Stimulated activated naive CD8-positive, alpha-beta T cell treated with anti-CD3 and anti-CD28 coated beads, Interleukin-15, Interleukin-2, amounts not matched to agents 100 ng/mL and 50 ng/mL, for 24 hours (primary cell): ENCODE data around the gene ZFAND6.
A peak's percentile ranks its signal among the peaks of the same experiment; 100 is the strongest.
"Not testable (repeated sequence)": the region's sequence is repeated elsewhere in the genome, so short reads cannot be mapped to it uniquely, and the experiment has no call there.

Experiments used
- H3K27ac Mint-ChIP-seq: one replicate; pipeline ENCODE4 v1.8.0; 2021; ENCODE audit warnings: mild to moderate bottlenecking, mixed read lengths
- H3K27me3 Mint-ChIP-seq: one replicate; pipeline ENCODE4 v1.8.0; 2021; ENCODE audit warnings: mixed read lengths
- H3K36me3 Mint-ChIP-seq: one replicate; pipeline ENCODE4 v1.8.0; 2021; ENCODE audit warnings: low read depth, mixed read lengths
- H3K4me1 Mint-ChIP-seq: one replicate; pipeline ENCODE4 v1.8.0; 2021; ENCODE audit warnings: low read depth, mixed read lengths
- H3K4me3 Mint-ChIP-seq: one replicate; pipeline ENCODE4 v1.8.0; 2021; ENCODE audit warnings: mild to moderate bottlenecking, mixed read lengths
- H3K9me3 Mint-ChIP-seq: one replicate; pipeline ENCODE4 v1.8.0; 2021; ENCODE audit warnings: mixed read lengths

The ZFAND6 gene

DNA sequence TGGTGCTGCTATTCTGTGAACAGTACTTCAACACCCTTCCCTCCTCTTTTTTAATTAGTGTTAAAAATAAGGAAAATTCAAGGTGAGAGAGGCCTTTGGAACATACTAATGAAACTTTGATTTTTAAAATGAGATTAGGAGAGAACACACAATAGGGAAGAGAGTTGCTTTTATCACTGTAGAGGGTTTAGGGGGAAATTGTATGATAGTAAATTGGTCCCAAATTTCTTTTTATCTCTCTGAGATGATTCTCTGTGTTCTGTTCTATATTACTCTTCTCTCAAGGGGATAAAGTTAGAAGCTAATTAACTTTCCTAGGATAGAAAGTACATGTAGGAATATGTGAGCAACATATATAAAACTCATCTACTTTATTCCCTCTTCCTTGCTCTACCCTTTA is 40.8 kb downstream of the ZFAND6 start:
- Mint-ChIP-seq H3K27me3 (no peaks in the 10 kb centered on the region), H3K4me3 (no peak overlapping the region), H3K4me1 (peaks cover 42% of the 10 kb centered on the region), H3K27ac (no peak overlapping the region), H3K9me3 (no peaks in the 10 kb centered on the region), H3K36me3 (peaks cover 11% of the 10 kb centered on the region)

DNA sequence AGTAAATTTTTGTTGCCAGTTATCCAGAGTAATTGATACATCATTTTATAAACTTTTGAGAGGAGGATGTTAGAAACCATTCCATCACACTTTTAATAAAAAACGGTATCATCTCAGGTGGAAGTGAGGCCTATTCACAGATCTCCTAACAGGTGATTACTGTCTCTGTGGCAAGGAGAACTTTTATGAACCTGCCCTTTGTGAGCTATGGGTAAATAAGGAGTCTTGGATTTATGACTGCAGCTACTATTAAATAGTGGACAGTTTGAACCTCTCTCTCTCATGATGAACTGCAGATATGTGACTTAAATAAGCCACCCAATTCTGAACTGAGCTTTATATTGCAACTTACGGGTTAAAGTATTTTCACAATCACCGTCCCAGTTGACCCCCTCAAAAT is 45.7 kb downstream of the ZFAND6 start:
- peaks cover 11% of the 10 kb centered on the region for H3K36me3 Mint-ChIP-seq
- H3K4me1 Mint-ChIP-seq = peaks cover 52% of the 10 kb centered on the region
- H3K9me3 Mint-ChIP-seq = no peaks in the 10 kb centered on the region
- no peak overlapping the region for H3K27ac Mint-ChIP-seq
- H3K27me3 Mint-ChIP-seq = no peaks in the 10 kb centered on the region
- H3K4me3 Mint-ChIP-seq = no peak overlapping the region

DNA sequence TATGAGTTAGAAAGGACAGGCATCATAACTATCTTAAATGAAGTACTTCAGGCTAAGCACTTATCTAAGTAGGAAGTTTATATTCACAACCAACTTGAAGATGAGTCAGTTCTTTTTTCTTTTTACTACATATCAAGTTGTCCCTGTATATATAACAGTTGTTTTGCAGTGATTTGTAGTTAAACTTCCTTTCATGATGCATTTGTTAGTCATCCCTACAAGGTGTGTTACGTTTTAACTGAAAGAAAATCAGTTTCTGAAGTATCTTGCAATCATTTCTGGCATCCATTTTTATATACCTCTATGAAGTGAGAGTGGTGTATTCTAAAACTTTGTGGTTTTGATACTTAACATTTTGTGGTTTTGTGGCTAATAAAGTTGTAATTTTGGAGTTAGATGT is 46.1 kb downstream of the ZFAND6 start:
- H3K9me3 Mint-ChIP-seq = no peaks in the 10 kb centered on the region
- peaks cover 11% of the 10 kb centered on the region for H3K36me3 Mint-ChIP-seq
- peak overlapping the region; percentile 56 for H3K27ac Mint-ChIP-seq
- H3K27me3 Mint-ChIP-seq = no peaks in the 10 kb centered on the region
- H3K4me3 Mint-ChIP-seq = no peak overlapping the region
- H3K4me1 Mint-ChIP-seq = peaks cover 52% of the 10 kb centered on the region

DNA sequence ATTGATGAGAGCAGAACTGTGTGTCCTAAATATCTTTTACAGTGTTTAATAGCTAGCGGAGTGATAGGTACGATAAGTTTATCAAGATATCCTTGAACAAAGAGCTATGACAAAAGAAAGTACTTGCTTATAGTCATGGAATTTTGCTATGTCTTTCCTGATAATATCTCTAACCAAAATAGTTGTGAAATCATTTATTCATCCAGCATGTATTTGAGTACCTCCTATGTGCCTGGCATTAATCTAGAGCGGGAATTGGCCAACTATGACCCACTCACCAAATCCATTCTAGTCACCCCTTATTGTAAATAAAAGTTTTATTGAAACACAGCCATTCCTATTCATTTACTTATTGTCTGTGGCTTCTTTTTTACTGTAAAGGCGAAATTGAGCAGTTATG is 46.6 kb downstream of the ZFAND6 start:
- peaks cover 11% of the 10 kb centered on the region for H3K36me3 Mint-ChIP-seq
- H3K9me3 Mint-ChIP-seq = no peaks in the 10 kb centered on the region
- peaks cover 54% of the 10 kb centered on the region for H3K4me1 Mint-ChIP-seq
- no peaks in the 10 kb centered on the region for H3K27me3 Mint-ChIP-seq
- no peak overlapping the region for H3K27ac Mint-ChIP-seq
- no peak overlapping the region for H3K4me3 Mint-ChIP-seq

- H3K4me1 Mint-ChIP-seq = peaks cover 57% of the 10 kb centered on the region
These were observed 47.7 kb downstream of the ZFAND6 start for GRCh38 chr15:80107204-80107603.

DNA sequence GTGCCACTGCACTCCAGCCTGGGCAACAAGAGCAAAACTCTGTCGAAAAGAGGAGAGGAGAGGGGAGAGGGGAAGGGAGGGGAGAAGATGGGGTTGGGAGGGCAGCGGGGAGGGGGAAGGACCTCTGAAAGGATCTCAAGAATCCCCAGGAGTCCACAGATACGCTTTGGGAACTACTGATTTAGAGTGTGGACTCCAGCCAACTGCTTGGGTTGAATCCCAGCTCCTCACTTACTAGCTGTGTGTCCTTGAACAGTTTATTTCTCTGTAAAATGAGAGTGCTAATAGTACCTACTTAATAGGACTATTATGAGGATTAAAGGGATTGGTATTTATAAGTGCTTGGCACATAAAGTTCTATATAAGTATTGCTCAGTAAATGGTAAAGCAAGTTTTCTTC is 48.3 kb downstream of the ZFAND6 start:
- H3K9me3 Mint-ChIP-seq = no peaks in the 10 kb centered on the region
- peaks cover 7% of the 10 kb centered on the region for H3K36me3 Mint-ChIP-seq
- H3K4me3 Mint-ChIP-seq = no peak overlapping the region
- H3K4me1 Mint-ChIP-seq = peaks cover 56% of the 10 kb centered on the region
- no peak overlapping the region for H3K27ac Mint-ChIP-seq
- no peaks in the 10 kb centered on the region for H3K27me3 Mint-ChIP-seq

More at GRCh38 chr15:80107204-80107603, 47.7 kb downstream of the ZFAND6 start:
- Mint-ChIP-seq H3K27ac (no peak overlapping the region), H3K36me3 (peaks cover 7% of the 10 kb centered on the region), H3K27me3 (no peaks in the 10 kb centered on the region), H3K9me3 (no peaks in the 10 kb centered on the region), H3K4me3 (no peak overlapping the region)

- Mint-ChIP-seq H3K4me3 (no peak overlapping the region), H3K9me3 (no peaks in the 10 kb centered on the region), H3K36me3 (peaks cover 6% of the 10 kb centered on the region), H3K27me3 (no peaks in the 10 kb centered on the region), H3K27ac (no peak overlapping the region), H3K4me1 (peaks cover 59% of the 10 kb centered on the region)
These were observed 49.9 kb downstream of the ZFAND6 start for GRCh38 chr15:80109388-80109787.

GRCh38 chr15:80110920-80111319 is 51.4 kb downstream of the ZFAND6 start:
- peaks cover 4% of the 10 kb centered on the region for H3K36me3 Mint-ChIP-seq
- no peaks in the 10 kb centered on the region for H3K27me3 Mint-ChIP-seq
- H3K27ac Mint-ChIP-seq = no peak overlapping the region
- H3K9me3 Mint-ChIP-seq = no peaks in the 10 kb centered on the region
- H3K4me1 Mint-ChIP-seq = peaks cover 55% of the 10 kb centered on the region
- no peak overlapping the region for H3K4me3 Mint-ChIP-seq

GRCh38 chr15:80114114-80114513 is 54.6 kb downstream of the ZFAND6 start:
- no peaks in the 10 kb centered on the region for H3K27me3 Mint-ChIP-seq
- no peaks in the 10 kb centered on the region for H3K9me3 Mint-ChIP-seq
- H3K4me3 Mint-ChIP-seq = no peak overlapping the region
- H3K27ac Mint-ChIP-seq = no peak overlapping the region
- H3K4me1 Mint-ChIP-seq = peaks cover 41% of the 10 kb centered on the region
- H3K36me3 Mint-ChIP-seq = no peaks in the 10 kb centered on the region

DNA sequence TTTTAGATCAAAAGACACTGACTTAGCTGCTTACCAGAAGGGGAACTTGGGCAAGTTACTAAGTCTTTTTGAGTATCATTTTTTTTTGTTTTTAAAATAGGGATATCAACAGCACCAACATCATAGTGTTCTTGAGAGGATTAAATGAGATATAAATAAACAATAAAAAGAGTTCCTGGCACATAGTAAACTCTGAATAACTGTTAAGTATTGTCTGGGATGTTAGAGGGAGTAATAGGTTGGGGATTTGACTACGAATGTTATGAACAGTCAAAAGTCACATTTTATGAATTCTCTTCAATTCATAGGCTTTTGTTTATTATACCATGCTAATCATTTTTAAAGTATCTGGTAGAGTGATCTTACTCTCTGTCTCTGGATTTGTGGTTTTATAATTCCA is 55.5 kb downstream of the ZFAND6 start:
- no peak overlapping the region for H3K27ac Mint-ChIP-seq
- no peaks in the 10 kb centered on the region for H3K36me3 Mint-ChIP-seq
- no peaks in the 10 kb centered on the region for H3K27me3 Mint-ChIP-seq
- peaks cover 36% of the 10 kb centered on the region for H3K4me1 Mint-ChIP-seq
- H3K9me3 Mint-ChIP-seq = no peaks in the 10 kb centered on the region
- H3K4me3 Mint-ChIP-seq = no peak overlapping the region

GRCh38 chr15:80118956-80119355 is 59.5 kb downstream of the ZFAND6 start:
- H3K36me3 Mint-ChIP-seq = peaks cover 23% of the 10 kb centered on the region
- H3K27me3 Mint-ChIP-seq = no peaks in the 10 kb centered on the region
- peaks cover 13% of the 10 kb centered on the region for H3K4me1 Mint-ChIP-seq
- no peaks in the 10 kb centered on the region for H3K9me3 Mint-ChIP-seq
- H3K4me3 Mint-ChIP-seq = no peak overlapping the region
- H3K27ac Mint-ChIP-seq = no peak overlapping the region

- Mint-ChIP-seq H3K4me3 (no peak overlapping the region), H3K9me3 (no peaks in the 10 kb centered on the region), H3K4me1 (peaks cover 5% of the 10 kb centered on the region), H3K27ac (no peak overlapping the region), H3K36me3 (peaks cover 30% of the 10 kb centered on the region), H3K27me3 (no peaks in the 10 kb centered on the region)
These were observed 61.2 kb downstream of the ZFAND6 start for GRCh38 chr15:80120636-80121035.

- Mint-ChIP-seq H3K4me3 (no peak overlapping the region), H3K27ac (no peak overlapping the region), H3K9me3 (no peaks in the 10 kb centered on the region), H3K36me3 (peaks cover 39% of the 10 kb centered on the region), H3K27me3 (no peaks in the 10 kb centered on the region), H3K4me1 (no peaks in the 10 kb centered on the region)
These were observed 62.1 kb downstream of the ZFAND6 start for GRCh38 chr15:80121546-80121945.

DNA sequence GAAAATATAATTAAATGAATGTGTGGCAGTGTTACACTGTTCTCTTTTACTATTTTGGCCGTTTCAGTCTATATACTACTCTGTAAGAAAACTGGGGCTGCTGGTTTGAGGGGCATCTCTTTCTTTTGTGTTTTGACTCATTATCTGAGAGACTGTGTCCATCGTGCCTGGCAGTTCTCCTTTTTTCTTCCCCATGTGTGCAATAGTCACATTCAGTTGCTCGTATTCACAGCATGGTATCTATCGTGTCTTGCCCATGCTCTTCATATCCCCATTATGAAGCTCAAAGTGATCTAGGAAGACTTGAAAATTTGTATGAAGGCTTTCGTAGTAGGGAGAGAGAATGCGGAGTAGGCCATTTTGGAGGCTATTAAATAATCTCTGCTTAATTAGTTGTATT is 63.6 kb downstream of the ZFAND6 start:
- Mint-ChIP-seq H3K27me3 (no peaks in the 10 kb centered on the region), H3K4me3 (no peak overlapping the region), H3K4me1 (peaks cover 3% of the 10 kb centered on the region), H3K27ac (no peak overlapping the region), H3K36me3 (peaks cover 44% of the 10 kb centered on the region), H3K9me3 (no peaks in the 10 kb centered on the region)

DNA sequence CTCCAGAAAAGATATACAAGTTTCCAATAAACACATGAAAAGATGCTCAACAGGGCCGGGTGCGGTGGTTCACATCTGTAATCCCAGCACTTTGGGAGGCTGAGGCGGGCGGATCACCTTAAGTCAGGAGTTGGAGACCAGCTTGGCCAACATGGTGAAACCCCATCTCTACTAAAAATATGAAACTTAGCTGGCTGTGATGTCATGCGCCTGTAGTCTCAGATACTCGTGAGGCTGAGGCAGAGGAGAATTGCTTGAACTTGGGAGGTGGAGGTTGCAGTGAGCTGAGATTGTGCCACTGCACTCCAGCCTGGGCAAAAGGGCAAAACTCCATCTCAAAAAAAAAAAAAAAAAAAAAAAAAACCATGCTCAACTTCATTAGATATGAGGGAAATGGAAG is 67.8 kb downstream of the ZFAND6 start:
- not testable (repeated sequence) for H3K4me3 Mint-ChIP-seq, H3K27ac Mint-ChIP-seq, H3K9me3 Mint-ChIP-seq, H3K27me3 Mint-ChIP-seq, H3K4me1 Mint-ChIP-seq
- H3K36me3 Mint-ChIP-seq = peaks cover 58% of the 10 kb centered on the region

DNA sequence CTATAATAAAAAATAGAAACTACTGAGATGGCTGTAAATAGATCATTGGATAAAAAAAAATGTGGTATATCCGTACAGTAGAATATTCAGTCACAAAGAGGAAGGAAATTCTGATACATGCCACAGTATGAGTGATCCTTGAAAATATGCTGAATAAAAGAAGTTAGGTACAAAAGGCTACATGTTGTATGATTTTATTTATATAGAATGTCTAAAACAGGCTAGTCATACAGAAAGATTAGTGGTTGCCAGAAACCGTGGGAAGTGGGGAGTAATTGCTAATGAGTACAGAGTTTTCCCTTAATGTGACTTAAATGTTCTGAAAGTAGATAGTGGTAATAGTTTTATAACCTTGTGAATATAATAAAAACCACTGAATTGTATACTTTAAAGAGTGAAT is 68.4 kb downstream of the ZFAND6 start:
- Mint-ChIP-seq H3K9me3 (no peaks in the 10 kb centered on the region), H3K4me3 (no peak overlapping the region), H3K27ac (no peak overlapping the region), H3K27me3 (no peaks in the 10 kb centered on the region), H3K36me3 (peaks cover 56% of the 10 kb centered on the region), H3K4me1 (peaks cover 5% of the 10 kb centered on the region)

DNA sequence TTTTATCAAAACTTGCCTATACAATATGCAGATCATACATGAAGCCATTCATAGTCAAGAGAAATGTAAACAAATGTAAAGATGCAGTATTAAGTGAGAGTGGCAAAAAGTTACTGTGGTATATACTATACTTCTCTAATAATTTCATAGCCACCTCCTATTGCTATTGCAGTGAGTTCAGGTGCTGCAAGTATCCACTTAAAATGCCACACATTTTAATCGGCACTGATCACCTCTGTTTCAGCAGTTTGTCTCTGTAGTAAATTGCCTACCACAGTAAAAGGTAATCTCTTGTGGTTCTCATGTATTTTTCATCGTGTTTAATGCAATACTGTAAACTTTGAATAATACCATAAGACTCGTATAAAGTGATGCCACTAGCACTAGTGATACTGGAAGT is 72.9 kb downstream of the ZFAND6 start:
- H3K36me3 Mint-ChIP-seq = peaks cover 50% of the 10 kb centered on the region
- no peak overlapping the region for H3K27ac Mint-ChIP-seq
- H3K9me3 Mint-ChIP-seq = no peaks in the 10 kb centered on the region
- peaks cover 5% of the 10 kb centered on the region for H3K4me1 Mint-ChIP-seq
- H3K27me3 Mint-ChIP-seq = no peaks in the 10 kb centered on the region
- no peak overlapping the region for H3K4me3 Mint-ChIP-seq
